Upper lobe of right lung (tissue), 1 donor: ENCODE data around the gene IGF2R. TPM values are rescaled to one million over a fixed set of nuclear protein-coding genes. Genes with fewer than 3 reads are reported as not detected.
A peak's percentile ranks its signal among the peaks of the same experiment; 100 is the strongest.
"Not testable (repeated sequence)": the region's sequence is repeated elsewhere in the genome, so short reads cannot be mapped to it uniquely, and the experiment has no call there.

ENCODE experiments used
- ATAC-seq: fragments of 200-7000 bp; cut with Tn5 transposase; one replicate; pipeline ENCODE4 v1.9.1; 2020; ENCODE audit warnings: mild to moderate bottlenecking, moderate library complexity
- DNase-seq: peaks from one replicate; pipeline ENCODE4 v3.0.0-alpha.2; 2020
- H3K27ac ChIP-seq: fragments of 200-600 bp; one replicate; pipeline ENCODE4 v1.8.0; 2022
- H3K27me3 ChIP-seq: fragments of 200-600 bp; one replicate; pipeline ENCODE4 v1.8.0; 2022; ENCODE audit warnings: mild to moderate bottlenecking
- H3K36me3 ChIP-seq: fragments of 200-600 bp; one replicate; pipeline ENCODE4 v1.8.0; 2022
- H3K4me1 ChIP-seq: fragments of 200-600 bp; one replicate; pipeline ENCODE4 v1.8.0; 2022
- H3K4me3 ChIP-seq: fragments of 200-600 bp; one replicate; pipeline ENCODE4 v1.8.0; 2022; ENCODE audit warnings: mild to moderate bottlenecking
- H3K9me3 ChIP-seq: fragments of 200-600 bp; one replicate; pipeline ENCODE4 v1.8.0; 2022
- CTCF ChIP-seq: fragments of 200-600 bp; IDR thresholded peaks from one replicate; pipeline ENCODE4 v1.8.0; 2022; ENCODE audit warnings: antibody characterized with exemption
- intact Hi-C: fragments of 100-400 bp; cut with DNase I; formaldehyde crosslinking; loops from one replicate; pipeline ENCODE4 v1.11.0; 2022
- total RNA-seq: library from RNA; stranded (reverse); fragmentation: NEBNext Ultra II Directional; extraction: Animal tissue kit (Norgen Biotek cat#: 25700); gene quantifications from one replicate; pipeline ENCODE4 v1.2.1, GENCODE V29; 2021
- donor health status: DM: no; HTN: yes; CAD: no; lungs with severe emphysema.

IGF2R gene
- total RNA-seq, 1 donor from 2014 or later: 144 TPM

- no peak for ATAC-seq
- H3K27ac ChIP-seq: no peak overlapping the region
- no peaks in the 10 kb centered on the region for H3K4me1 ChIP-seq
- H3K9me3 ChIP-seq: no peaks in the 10 kb centered on the region
- TF ChIP-seq CTCF: no peak
- peak; percentile 30 for DNase-seq
- intact Hi-C loops: loop anchor here (10.0 kb wide), 1 partner anchor 319 kb away; no protein-coding TSS in a partner anchor
- no peak overlapping the region for H3K4me3 ChIP-seq
- H3K27me3 ChIP-seq: no peaks in the 10 kb centered on the region
- H3K36me3 ChIP-seq: no peaks in the 10 kb centered on the region
These were observed 167.2 kb downstream of the IGF2R start for GRCh38 chr6:160135907-160136655.

- intact Hi-C loops: loop anchor here (10.0 kb wide), 1 partner anchor 317 kb away; no protein-coding TSS in a partner anchor
- Histone ChIP-seq H3K36me3 (no peaks in the 10 kb centered on the region), H3K27me3 (no peaks in the 10 kb centered on the region), H3K9me3 (no peaks in the 10 kb centered on the region), H3K4me3 (no peak overlapping the region), H3K27ac (no peak overlapping the region), H3K4me1 (no peaks in the 10 kb centered on the region)
- DNase-seq (peak; percentile 40), ATAC-seq (no peak)
- TF ChIP-seq CTCF: no peak
These were observed 168.5 kb downstream of the IGF2R start for GRCh38 chr6:160137130-160137988.

GRCh38 chr6:160137989-160138835 lies 169.3 kb downstream of the IGF2R start:
- ATAC-seq: peak; percentile 64
- intact Hi-C loops: loop anchor here (10.0 kb wide), 1 partner anchor 317 kb away; no protein-coding TSS in a partner anchor
- no peaks in the 10 kb centered on the region for H3K36me3 ChIP-seq
- H3K27ac ChIP-seq: no peak overlapping the region
- H3K4me3 ChIP-seq: no peak overlapping the region
- TF ChIP-seq CTCF: peak; percentile 72
- H3K9me3 ChIP-seq: no peaks in the 10 kb centered on the region
- H3K4me1 ChIP-seq: no peaks in the 10 kb centered on the region
- no peaks in the 10 kb centered on the region for H3K27me3 ChIP-seq
- DNase-seq: peak; percentile 64

- no peak for ATAC-seq
- DNase-seq: no peak
- no peak overlapping the region for H3K4me3 ChIP-seq
- H3K36me3 ChIP-seq: no peaks in the 10 kb centered on the region
- H3K27me3 ChIP-seq: no peaks in the 10 kb centered on the region
- intact Hi-C loops: loop anchor here (10.0 kb wide), 1 partner anchor 316 kb away; no protein-coding TSS in a partner anchor
- no peaks in the 10 kb centered on the region for H3K4me1 ChIP-seq
- H3K27ac ChIP-seq: no peak overlapping the region
- no peaks in the 10 kb centered on the region for H3K9me3 ChIP-seq
- no peak for TF ChIP-seq CTCF
These were observed 170.0 kb downstream of the IGF2R start for GRCh38 chr6:160138839-160139419.

- no peak for TF ChIP-seq CTCF
- no peak overlapping the region for H3K4me3 ChIP-seq
- ATAC-seq (no peak), DNase-seq (peak; percentile 49)
- H3K27ac ChIP-seq: no peak overlapping the region
- no peaks in the 10 kb centered on the region for H3K36me3 ChIP-seq
- no peaks in the 10 kb centered on the region for H3K27me3 ChIP-seq
- H3K4me1 ChIP-seq: no peaks in the 10 kb centered on the region
- H3K9me3 ChIP-seq: no peaks in the 10 kb centered on the region
- intact Hi-C loops: loop anchor here (10.0 kb wide), 1 partner anchor 315 kb away; no protein-coding TSS in a partner anchor
These were observed 170.6 kb downstream of the IGF2R start for GRCh38 chr6:160139420-160139851.

GRCh38 chr6:160140493-160140892 lies 171.6 kb downstream of the IGF2R start:
- H3K9me3 ChIP-seq, H3K27me3 ChIP-seq, H3K36me3 ChIP-seq, DNase-seq, H3K4me3 ChIP-seq, intact Hi-C loops, H3K4me1 ChIP-seq, H3K27ac ChIP-seq, ATAC-seq: not testable (repeated sequence)
